HG03039 (cell line): Measurements from ENCODE around the gene FCHSD2.

ENCODE experiments used
- ATAC-seq: cut with Tn5 transposase; IDR thresholded peaks from one replicate; pipeline ENCODE4 v1.9.1; 2021; ENCODE audit warnings: mild to moderate bottlenecking, moderate library complexity; ENCODE audit not compliant: unreplicated experiment

FCHSD2 gene

GRCh38 chr11:73142128-73142377, at the start of gene FCHSD2:
Gene FCHSD2, minus strand, starts transcription at chr11:73142318. Its CDS starts 441 bp downstream, at chr11:73141877.
- no peak for ATAC-seq

DNA sequence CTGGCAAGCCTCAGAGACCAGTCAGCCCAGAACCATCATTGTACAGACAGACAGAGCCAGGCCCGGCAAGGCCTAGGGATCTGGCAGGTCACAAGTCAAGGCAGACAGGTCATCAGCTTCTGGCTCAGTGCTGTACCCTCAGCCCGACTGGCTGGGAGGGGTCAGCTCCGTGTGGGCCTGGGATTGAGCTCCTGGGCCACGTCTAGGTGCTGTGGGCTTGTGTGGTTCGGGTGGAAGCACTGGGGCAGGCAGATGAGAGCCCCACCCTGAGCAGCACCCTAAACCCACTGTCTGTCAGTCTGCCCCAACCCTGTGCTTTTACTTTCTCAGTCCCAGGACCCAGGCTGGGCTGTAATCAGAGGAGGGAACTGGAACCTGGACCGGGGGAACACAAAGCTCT, 49.0 kb upstream of the FCHSD2 start:
- ATAC-seq = no peak

GRCh38 chr11:73190557-73190885, 48.4 kb upstream of the FCHSD2 start:
- ATAC-seq = no peak

DNA sequence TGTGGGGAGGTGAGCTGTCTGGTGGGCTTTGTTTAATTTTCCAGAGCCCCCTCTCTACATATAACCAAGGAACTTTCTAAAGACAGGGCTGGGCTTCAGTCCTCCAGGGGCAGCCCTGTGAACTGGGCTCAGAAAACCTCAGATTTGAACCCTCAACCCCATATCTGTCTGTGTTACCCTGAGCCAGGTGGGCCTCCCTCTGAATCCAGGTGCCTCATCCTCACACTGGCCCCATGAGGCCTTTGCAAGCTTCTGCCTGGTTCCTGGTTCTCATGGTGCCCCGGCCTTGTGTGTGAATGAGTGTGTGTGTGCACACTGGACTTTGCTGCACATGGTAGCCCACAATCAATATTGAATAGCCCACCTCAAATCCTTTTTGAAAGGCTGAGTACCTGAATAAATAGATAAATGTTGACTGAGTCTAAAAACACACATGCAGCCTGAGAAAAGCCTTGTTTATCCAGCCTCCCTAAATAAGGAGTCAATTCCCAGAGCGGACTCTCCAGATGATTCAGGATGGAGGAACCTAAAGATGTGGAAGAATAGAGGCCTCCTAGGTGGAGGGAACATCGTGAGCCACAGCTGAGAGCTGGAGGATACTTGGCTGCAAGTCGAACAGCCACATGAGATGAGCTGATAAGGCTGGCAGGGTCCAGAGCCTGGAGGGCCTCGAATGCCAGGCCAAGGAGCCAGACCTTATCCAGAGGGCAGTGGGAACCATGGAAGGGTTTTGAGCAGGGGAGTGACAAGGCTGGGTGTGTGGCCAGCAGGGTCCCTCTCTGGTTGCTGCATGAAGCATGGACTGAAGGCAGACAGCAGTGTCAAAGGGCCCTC, 47.8 kb upstream of the FCHSD2 start:
- no peak for ATAC-seq

DNA sequence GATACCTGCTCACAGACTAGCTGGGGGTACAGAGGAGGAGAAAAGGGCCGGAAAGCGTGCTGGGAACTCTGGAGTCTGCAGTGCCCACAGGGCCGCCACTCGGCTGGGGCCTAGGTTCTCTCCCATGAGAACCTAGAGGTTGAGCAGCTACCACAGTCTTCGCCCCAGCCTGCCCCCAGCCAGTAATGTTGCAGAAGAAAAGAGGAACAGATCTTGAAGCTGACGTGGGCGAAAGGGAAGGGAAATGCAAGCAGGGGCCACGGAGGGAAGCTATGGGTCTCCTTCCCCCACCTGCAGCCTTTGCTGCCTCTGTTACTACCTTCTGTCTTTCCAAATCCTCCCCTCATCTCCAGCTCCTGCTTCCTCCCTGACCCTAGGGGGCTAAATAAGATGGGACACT, 47.2 kb upstream of the FCHSD2 start:
- no peak for ATAC-seq

GRCh38 chr11:73188301-73188700, 46.2 kb upstream of the FCHSD2 start:
- no peak for ATAC-seq

GRCh38 chr11:73187854-73188253, 45.7 kb upstream of the FCHSD2 start:
- ATAC-seq = no peak

- ATAC-seq = no peak
These were observed 44.8 kb upstream of the FCHSD2 start for GRCh38 chr11:73186886-73187285.

DNA sequence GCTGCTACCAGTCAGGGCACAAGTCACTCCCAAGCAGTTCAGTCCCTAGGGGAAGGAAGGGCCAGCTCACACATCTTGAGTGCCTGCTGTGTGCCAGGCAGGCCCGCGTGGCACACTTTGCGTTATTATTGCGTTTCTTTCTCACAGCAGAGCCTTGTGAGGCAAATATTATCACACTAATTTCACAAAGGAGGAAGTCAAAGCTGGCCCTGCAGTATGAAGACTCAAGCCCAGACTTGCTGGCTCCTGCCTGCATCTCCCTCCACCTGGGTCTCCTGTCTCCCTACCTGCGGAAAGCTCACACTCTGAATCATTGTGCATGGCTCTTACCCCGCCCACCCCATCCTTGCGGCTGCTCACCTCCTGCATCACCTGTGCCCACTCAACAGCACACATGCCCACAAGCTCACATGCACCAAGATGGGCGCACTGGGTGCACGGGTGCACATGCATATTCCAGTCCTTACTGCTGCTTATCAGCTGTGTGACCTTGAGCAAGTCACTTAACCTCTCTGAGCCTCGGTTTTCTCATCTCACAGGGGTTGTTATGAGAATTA, 44.3 kb upstream of the FCHSD2 start:
- no peak for ATAC-seq

DNA sequence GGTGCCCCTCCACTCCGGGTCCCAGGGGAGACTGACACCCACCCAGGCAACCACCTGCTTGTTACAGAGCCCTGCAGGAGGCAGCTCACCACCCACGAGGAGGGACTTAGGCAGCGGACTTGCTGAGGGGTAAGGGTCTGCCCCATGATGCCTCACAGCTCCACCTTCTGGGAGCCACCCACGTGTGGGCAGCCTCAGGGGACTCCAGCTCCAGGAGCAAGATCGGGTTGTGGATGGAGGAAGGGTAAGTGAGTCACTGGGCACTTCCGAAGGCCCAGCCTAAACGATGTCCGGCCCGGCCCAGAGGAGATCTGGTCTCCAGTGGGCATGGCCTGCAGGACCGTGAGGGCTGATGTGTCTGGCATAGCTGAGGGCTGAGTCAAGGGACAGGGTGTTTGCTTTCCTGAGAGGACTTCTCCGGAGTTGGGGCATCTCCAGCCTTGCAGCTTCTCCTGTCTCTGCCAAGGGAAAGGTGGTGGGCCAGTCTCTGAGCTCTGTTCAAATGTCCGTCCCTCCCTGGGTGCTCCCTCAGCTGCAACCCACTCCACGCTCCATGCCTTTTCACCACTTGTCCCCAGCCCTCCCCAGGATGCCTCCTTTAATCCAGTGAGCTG, 43.7 kb upstream of the FCHSD2 start:
- ATAC-seq = no peak

DNA sequence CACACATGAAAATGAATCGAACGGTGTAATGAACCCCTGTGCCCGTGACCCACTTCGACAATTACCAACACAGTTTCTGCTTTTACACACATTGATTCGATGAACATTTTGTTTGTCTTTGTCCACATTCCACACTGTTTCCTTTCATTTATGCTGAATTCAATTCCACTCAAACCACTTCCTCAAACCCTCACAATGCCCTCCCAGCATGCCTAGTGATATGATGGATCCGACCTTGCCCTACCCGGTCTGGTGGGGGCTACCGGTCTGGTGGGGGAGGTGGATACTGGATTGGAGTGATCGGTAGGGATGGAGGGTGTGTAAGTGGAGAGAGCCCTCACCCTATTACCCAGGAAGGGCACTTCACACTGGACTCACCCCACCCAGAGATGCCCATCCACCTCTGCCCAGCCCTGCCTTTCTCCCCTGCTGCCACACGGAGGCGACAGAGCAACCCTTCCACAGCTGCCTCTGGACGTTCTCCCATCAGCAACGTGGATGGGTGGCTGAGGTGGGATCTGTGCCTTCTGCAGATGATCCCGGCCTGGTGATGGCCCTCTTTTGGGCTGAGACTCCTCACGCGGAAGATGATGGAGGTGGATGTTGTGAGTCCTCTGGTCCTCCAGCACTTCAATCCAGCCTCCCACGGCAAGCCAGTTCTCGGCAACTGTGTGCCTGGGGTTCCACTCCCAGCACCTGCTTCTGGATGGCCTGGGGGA, 43.0 kb upstream of the FCHSD2 start:
- no peak for ATAC-seq

GRCh38 chr11:73182824-73183321, 40.8 kb upstream of the FCHSD2 start:
- no peak for ATAC-seq

GRCh38 chr11:73178681-73179080, 36.6 kb upstream of the FCHSD2 start:
- no peak for ATAC-seq

- peak; percentile 64 for ATAC-seq
These were observed 35.8 kb upstream of the FCHSD2 start for GRCh38 chr11:73177778-73178539.

DNA sequence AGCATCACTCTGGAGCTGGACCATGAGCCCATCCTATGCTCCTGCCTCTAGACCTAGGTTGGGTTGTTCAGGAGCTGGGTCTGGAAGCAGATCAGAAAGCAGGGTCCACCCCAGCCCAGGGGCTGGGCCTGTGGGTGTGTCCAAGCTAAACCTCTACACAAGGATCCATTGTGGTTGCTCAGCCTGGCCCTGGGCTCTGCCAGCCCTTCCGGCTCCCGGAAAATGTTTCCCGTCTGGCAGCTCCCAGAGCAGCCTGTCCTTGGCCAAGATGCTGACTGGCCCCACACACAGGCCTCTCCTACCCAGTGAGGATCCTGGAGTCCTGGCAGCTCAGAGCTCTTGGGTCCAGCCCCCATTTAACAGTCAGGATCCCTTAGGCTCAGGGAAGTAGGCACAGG, 35.3 kb upstream of the FCHSD2 start:
- ATAC-seq = no peak

- no peak for ATAC-seq
These were observed 34.7 kb upstream of the FCHSD2 start for GRCh38 chr11:73176874-73177155.

DNA sequence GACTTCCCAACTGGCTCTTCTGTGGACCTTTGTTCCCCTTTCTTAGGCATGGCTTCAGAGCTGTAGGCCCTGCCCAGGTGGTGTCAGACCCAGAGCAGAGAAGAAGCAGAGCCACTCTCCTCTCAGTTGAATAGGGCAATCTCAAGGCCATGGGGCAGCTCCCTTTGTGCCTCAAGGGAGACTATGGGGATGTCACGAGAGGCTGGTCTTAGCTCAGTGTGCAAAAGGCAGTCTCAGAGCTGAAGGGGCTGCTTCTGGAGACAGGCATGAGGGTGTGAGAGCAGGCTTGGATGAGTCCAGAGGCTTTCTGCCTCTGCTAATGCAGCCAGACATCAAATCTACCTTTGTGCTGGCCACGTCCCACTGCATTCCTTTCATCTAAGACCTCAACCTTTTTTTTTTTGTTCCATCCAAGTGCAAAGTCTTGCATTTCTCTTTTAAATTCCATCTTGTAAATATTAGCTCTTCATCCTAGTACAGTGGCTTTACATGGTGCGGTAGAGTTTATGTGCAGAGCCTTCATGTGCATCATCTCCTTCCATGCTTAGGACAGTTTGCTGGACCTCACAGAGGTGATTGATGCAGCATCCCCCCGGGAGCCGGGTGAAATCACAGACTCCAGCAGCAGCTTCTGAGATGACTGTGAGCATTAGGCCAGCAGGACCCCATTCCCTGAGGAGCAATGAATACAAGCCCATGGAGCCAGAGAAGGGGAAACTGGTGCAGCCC, 34.2 kb upstream of the FCHSD2 start:
- no peak for ATAC-seq

DNA sequence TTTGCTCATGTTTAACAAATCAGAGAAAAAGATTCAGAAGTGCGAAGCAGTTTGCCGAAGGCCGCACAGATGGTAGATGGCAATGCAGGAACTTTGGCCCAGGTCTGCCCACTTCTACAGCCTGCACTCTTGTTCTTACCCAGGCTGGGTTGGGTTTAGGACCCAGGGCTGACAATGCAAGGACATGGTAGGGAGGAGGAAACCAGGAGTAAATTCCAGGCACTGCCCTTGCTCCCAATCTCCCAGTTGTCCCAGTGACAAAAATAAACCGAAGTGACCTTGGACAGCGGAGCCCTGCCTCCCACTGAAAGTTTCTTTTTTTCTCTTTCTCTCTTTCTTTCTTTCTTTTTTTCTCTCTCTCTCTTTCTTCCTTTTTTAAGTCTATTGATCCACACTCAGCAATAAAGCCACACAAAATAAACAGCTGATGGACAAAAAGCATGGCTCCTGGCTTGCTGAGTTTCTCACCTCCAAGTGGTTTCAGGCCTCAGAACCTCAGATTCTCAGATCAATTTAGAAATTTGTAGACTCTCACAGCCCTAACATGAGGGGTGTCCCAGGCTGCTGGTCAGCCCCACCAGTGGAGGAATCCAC, 33.5 kb upstream of the FCHSD2 start:
- no peak for ATAC-seq

DNA sequence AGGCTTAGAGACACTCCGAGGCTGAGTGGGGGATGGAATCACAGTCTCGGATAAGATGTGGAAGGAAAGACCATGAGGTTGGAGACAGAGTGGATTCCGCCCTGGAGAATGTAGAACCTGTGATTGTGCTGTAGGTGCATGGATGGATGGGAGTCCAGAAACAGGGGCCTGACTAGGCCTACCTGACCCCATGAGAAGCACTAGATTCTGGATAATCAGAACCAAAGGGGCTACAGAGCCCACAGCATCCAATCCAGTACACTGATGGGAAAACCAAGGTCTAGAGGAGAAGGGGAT, 32.3 kb upstream of the FCHSD2 start:
- ATAC-seq = no peak

DNA sequence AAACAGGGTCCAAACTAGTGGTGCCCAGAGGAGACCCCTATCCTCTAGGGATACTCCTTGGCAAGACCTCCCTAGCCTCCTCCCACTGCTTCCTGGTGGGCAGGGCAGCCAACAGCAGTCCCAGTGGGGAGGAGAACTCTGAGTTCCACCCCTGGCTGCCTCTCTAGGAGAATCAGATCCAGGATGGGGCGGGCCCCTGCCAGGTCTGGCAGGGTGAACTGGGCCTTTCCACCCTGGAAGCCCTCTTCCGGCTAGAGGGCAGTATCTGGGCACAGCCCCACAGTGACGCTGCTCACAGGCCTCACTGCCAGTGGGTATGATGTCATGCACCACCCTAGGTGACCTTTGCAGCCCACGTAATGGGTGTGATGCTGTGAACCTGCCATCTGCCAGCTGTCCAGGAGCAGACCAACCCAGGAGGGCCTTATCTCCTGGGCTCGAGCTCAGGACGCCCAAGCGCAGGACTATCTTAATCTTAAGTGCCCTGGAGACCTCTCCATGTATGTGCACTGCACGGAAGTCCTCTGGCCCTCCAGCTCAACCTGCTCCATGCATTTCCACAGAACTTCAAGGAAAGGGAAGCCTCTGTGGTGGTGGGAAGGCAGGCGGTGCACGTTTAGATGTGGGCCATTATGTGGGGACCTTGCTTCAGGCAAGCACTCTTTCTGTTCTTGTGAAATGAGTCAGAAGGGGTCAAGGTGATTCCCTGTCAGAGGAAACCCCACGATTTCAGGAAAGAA, 31.8 kb upstream of the FCHSD2 start:
- no peak for ATAC-seq
